ENCODE results near the gene FAM131B.
"Not testable (repeated sequence)": the region's sequence is repeated elsewhere in the genome, so short reads cannot be mapped to it uniquely, and the experiment has no call there.

DNA sequence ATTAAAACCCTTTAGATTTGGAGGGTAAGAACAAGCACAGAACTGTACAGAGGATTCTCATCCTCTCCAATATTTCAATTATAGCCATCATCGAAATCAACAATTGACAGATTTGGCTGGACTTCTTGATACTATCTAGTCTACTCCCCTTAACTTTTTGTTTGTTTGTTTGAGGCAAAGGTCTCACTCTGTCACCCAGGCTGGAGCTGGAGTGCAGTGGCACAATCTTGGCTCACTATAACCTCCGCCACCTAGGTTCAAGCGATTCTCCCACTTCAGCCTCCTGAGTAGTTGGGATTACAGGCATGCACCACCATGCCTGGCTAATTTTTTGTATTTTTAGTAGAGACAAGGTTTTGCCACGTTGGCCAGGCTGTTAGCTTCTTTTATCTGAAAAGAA, 39.7 kb upstream of the FAM131B start:
- TF ChIP-seq ZFP30 (CRISPR knock-in tag; IDR thresholded peaks at IDR 0.05); PATZ1 (CRISPR knock-in tag; IDR thresholded peaks at IDR 0.05; ENCODE audit: borderline replicate concordance); ZFP3 (CRISPR knock-in tag; IDR thresholded peaks at IDR 0.05); ZNF70 (CRISPR knock-in tag; IDR thresholded peaks at IDR 0.05); ARNTL (CRISPR knock-in tag; IDR thresholded peaks at IDR 0.05; ENCODE audit: borderline replicate concordance, low read depth): not testable (repeated sequence)

All from SK-N-SH treated with all-trans-retinoic acid at 6 μM for 48 hours (cell line).